GM12872 (cell line): ENCODE measurements around the gene LONRF2.

ENCODE experiments used
- CTCF ChIP-seq: IDR thresholded peaks from 3 replicates; pipeline ENCODE4 v1.5.1; 2011; ENCODE audit warnings: low read depth, mild to moderate bottlenecking, low read length, moderate library complexity; ENCODE audit not compliant: insufficient read depth

Gene LONRF2

DNA sequence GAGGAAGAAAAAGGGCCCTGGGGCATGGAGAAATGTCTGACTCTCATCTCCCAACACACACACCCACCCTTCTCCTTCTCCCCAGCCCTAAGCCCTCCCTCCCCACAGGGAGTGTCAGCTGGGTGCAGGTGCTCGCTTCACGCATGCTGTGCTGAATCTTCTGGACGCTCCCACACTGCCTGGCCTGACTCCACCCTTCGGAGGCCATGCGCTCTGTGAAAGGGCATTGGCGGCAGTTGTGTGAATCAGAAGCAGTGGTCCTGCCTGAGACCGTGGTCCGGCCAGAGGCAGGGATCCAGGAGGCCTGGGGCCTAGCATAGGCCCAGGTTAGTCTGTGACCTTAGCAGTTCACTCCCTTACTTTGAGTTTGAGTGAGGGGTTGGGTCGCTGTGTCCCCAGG is 57.1 kb downstream of the LONRF2 start:
- TF ChIP-seq CTCF = no peak

- no peak for TF ChIP-seq CTCF
Observed at GRCh38 chr2:100264651-100265050, 57.6 kb downstream of the LONRF2 start.

- TF ChIP-seq CTCF = no peak
Observed at GRCh38 chr2:100264121-100264520, 58.2 kb downstream of the LONRF2 start.

DNA sequence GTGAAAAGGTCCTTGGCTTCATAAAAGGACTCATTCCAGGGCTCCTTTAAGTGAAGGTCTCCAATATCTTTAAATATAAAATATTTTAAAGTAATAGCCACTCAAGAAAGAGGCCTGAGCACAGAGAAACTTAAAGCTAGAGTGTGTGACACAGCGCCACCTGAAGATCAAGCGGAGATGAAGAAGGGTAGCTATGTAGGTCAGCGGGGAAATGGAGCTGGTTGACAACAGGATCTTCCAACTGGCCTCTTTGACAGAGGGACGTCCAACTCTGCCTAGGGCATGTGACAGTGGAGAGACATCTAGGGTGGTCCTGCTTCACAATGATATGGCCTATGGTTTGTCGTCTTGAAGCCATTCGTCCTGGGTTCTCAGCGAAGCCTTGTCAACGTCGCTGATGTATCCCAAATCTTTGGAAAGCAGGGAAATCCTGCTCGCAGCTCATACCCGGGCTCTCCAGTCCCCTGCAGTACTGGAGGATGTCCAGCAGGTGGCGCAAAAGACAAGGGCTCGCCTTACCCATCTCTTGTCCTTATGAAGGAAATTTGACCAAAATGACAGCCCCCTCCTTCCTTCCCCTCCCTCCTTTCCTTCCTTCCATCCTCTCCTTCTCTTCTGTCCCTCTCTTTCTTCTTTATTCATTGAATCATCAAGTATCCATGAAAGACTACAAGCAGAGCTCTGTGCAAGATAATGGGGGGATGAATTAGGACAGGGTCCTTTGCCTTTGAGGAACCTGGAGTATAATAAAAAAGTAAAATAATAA is 59.6 kb downstream of the LONRF2 start:
- peak; percentile 97 for TF ChIP-seq CTCF

GRCh38 chr2:100262046-100262445 is 60.3 kb downstream of the LONRF2 start:
- TF ChIP-seq CTCF = no peak

- peak; percentile 49 for TF ChIP-seq CTCF
Observed at GRCh38 chr2:100260712-100261620, 61.3 kb downstream of the LONRF2 start.

DNA sequence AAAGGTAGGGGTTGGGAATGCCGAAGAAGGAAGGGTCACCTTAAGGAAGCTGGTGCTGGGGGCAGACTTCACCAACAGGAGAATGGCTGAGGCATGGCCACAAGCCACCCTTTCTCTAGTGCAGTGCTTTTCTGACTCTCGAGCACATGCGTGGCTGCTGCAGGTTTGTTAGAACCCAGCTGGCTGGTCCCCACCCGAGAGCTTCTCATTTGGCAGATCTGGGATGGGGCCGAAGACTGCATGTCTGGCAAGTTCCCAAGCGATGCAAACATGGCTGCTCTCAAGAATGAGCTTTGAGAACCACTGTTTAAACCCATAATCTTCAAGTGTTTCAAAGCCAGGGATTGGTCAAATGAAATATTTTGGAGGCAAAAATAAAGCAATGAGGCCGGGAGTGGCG is 63.2 kb downstream of the LONRF2 start:
- no peak for TF ChIP-seq CTCF
